ENCODE results near the gene FGF22. TPM values are rescaled to one million over a fixed set of nuclear protein-coding genes. Genes with fewer than 3 reads are reported as not detected.

The FGF22 gene
- total and polyA plus RNA-seq, 2 of the 13 experiments (the other 11 are each of a cell fraction or from before 2014, with no cell fraction given), result 0.24 TPM; not detected in 1

- TF ChIP-seq MEIS2 (CRISPR knock-in tag; IDR thresholded peaks at IDR 0.05) (peak; percentile 92), ZNF253 (CRISPR knock-in tag; IDR thresholded peaks at IDR 0.05; ENCODE audit: borderline replicate concordance) (no peak), ZIK1 (CRISPR knock-in tag; IDR thresholded peaks at IDR 0.05; ENCODE audit: borderline replicate concordance, low read depth) (0 out of 2 replicates have a peak, but pooled peaks have one; percentile 64), ZNF564 (CRISPR knock-in tag; IDR thresholded peaks at IDR 0.05) (no peak), ATAD3A (CRISPR knock-in tag; IDR thresholded peaks at IDR 0.05) (no peak), JUNB (CRISPR knock-in tag; IDR thresholded peaks at IDR 0.05; ENCODE audit: borderline replicate concordance) (no peak), ZSCAN22 (CRISPR knock-in tag; IDR thresholded peaks at IDR 0.05) (no peak; the same call in 1 of the 2 replicates), HDAC2 (CRISPR knock-in tag; IDR thresholded peaks at IDR 0.05) (peak; percentile 97), ZNF225 (CRISPR knock-in tag; IDR thresholded peaks at IDR 0.05) (no peak), MED8 (CRISPR knock-in tag; IDR thresholded peaks at IDR 0.05; ENCODE audit: insufficient replicate concordance) (peak; percentile 14), ZNF646 (CRISPR knock-in tag; IDR thresholded peaks at IDR 0.05) (0 out of 2 replicates have a peak, but pooled peaks have one; percentile 10)
- TF ChIP-seq, protein P1, sequence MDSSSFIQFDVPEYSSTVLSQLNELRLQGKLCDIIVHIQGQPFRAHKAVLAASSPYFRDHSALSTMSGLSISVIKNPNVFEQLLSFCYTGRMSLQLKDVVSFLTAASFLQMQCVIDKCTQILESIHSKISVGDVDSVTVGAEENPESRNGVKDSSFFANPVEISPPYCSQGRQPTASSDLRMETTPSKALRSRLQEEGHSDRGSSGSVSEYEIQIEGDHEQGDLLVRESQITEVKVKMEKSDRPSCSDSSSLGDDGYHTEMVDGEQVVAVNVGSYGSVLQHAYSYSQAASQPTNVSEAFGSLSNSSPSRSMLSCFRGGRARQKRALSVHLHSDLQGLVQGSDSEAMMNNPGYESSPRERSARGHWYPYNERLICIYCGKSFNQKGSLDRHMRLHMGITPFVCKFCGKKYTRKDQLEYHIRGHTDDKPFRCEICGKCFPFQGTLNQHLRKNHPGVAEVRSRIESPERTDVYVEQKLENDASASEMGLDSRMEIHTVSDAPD (CRISPR knock-in tag; IDR thresholded peaks at IDR 0.05), result no peak; the same call in 1 of the 2 replicates
- TF ChIP-seq, protein P2, sequence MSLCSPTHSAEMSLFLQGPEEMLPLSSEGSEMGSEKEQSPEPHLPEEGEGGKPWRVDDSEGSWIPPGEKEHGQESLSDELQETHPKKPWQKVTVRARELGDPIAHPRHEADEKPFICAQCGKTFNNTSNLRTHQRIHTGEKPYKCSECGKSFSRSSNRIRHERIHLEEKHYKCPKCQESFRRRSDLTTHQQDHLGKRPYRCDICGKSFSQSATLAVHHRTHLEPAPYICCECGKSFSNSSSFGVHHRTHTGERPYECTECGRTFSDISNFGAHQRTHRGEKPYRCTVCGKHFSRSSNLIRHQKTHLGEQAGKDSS (CRISPR knock-in tag; IDR thresholded peaks at IDR 0.05; ENCODE audit: borderline replicate concordance, low read depth), result no peak; the same call in 1 of the 2 replicates
- TF ChIP-seq, protein P3, sequence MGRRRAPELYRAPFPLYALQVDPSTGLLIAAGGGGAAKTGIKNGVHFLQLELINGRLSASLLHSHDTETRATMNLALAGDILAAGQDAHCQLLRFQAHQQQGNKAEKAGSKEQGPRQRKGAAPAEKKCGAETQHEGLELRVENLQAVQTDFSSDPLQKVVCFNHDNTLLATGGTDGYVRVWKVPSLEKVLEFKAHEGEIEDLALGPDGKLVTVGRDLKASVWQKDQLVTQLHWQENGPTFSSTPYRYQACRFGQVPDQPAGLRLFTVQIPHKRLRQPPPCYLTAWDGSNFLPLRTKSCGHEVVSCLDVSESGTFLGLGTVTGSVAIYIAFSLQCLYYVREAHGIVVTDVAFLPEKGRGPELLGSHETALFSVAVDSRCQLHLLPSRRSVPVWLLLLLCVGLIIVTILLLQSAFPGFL (CRISPR knock-in tag; IDR thresholded peaks at IDR 0.05), result no peak
- TF ChIP-seq, protein P4, sequence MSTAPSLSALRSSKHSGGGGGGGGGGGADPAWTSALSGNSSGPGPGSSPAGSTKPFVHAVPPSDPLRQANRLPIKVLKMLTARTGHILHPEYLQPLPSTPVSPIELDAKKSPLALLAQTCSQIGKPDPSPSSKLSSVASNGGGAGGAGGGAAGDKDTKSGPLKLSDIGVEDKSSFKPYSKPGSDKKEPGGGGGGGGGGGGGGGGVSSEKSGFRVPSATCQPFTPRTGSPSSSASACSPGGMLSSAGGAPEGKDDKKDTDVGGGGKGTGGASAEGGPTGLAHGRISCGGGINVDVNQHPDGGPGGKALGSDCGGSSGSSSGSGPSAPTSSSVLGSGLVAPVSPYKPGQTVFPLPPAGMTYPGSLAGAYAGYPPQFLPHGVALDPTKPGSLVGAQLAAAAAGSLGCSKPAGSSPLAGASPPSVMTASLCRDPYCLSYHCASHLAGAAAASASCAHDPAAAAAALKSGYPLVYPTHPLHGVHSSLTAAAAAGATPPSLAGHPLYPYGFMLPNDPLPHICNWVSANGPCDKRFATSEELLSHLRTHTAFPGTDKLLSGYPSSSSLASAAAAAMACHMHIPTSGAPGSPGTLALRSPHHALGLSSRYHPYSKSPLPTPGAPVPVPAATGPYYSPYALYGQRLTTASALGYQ (CRISPR knock-in tag; IDR thresholded peaks at IDR 0.05), result peak; percentile 77
- TF ChIP-seq, protein P5, sequence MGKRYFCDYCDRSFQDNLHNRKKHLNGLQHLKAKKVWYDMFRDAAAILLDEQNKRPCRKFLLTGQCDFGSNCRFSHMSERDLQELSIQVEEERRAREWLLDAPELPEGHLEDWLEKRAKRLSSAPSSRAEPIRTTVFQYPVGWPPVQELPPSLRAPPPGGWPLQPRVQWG (CRISPR knock-in tag; IDR thresholded peaks at IDR 0.05; ENCODE audit: borderline replicate concordance, low read depth), result no peak
Observed at GRCh38 chr19:660793-661426, 21.2 kb downstream of the FGF22 start (continued).
